H1 (cell line): ENCODE data around the gene MPP3. TPM values are rescaled to one million over a fixed set of nuclear protein-coding genes. Genes with fewer than 3 reads are reported as not detected.

ENCODE experiments used
- CTCF ChIA-PET: fragments of 300-600 bp; sonication (Branson Sonifier 250); formaldehyde crosslinking; loops from one replicate; lab custom pipeline; 2021; ENCODE audit not compliant: partially characterized antibody; lab: Charles Lee
- POLR2A ChIA-PET: fragments of 300-600 bp; sonication (Branson Sonifier 250); formaldehyde crosslinking; loops from one replicate; lab custom pipeline; 2021; ENCODE audit warnings: inconsistent platforms; ENCODE audit not compliant: partially characterized antibody; lab: Charles Lee
- DNase-seq, 2 experiments: peaks; one replicate each; pipeline versions ENCODE4 v3.0.0 to v3.0.0-alpha.2; 2010 to 2022; ENCODE audit warnings: low spot score in 2 of 2, low read depth in 1 of 2, mixed read lengths in 1 of 2
- FAIRE-seq: peaks from 2 replicates; lab custom pipeline; 2011; peaks lifted over from hg19 to GRCh38; lab: Jason Lieb, UNC
- H2AFZ ChIP-seq: 2 replicates; pipeline ENCODE4 v1.8.1; 2012; ENCODE audit warnings: low read length, inconsistent platforms
- H2AK5ac ChIP-seq: 2 replicates; pipeline ENCODE4 v1.6.1; 2013; ENCODE audit warnings: low read depth, low read length
- H2BK120ac ChIP-seq: replicated peaks from 2 replicates; pipeline ENCODE3; 2013; ENCODE audit warnings: low read depth, low read length, inconsistent platforms
- H2BK12ac ChIP-seq: 2 replicates; pipeline ENCODE4 v1.6.1; 2013; ENCODE audit warnings: low read depth, low read length
- H2BK15ac ChIP-seq: 2 replicates; pipeline ENCODE4 v1.6.1; 2013; ENCODE audit warnings: low read length
- H2BK20ac ChIP-seq: 2 replicates; pipeline ENCODE4 v1.6.1; 2013; ENCODE audit warnings: low read length
- H2BK5ac ChIP-seq: 2 replicates; pipeline ENCODE4 v1.6.1; 2013; ENCODE audit warnings: low read depth, low read length
- H3K14ac ChIP-seq: 2 replicates; pipeline ENCODE4 v1.6.1; 2013; ENCODE audit warnings: inconsistent platforms; ENCODE audit not compliant: insufficient read length
- H3K18ac ChIP-seq: 2 replicates; pipeline ENCODE4 v1.6.1; 2013; ENCODE audit warnings: low read length; ENCODE audit errors: extremely low read depth
- H3K23ac ChIP-seq: 2 replicates; pipeline ENCODE4 v1.6.1; 2013; ENCODE audit warnings: inconsistent platforms; ENCODE audit not compliant: insufficient read length
- H3K23me2 ChIP-seq: 2 replicates; pipeline ENCODE4 v1.6.1; 2013; ENCODE audit warnings: low read depth, low read length
- H3K27ac ChIP-seq: 2 replicates; pipeline ENCODE4 v1.6.1; 2011; ENCODE audit warnings: low read depth, low read length, inconsistent platforms
- H3K27me3 ChIP-seq, 4 experiments: replicated peaks in 1 of 4; 1 replicate in 1 of 4; 2 replicates in 3 of 4; pipeline versions ENCODE4 v1.6.1 to v1.8.1; 2011 to 2013; ENCODE audit warnings: low read length in 3 of 4, mild to moderate bottlenecking in 3 of 4, inconsistent platforms in 2 of 4, mixed read lengths in 2 of 4, moderate library complexity in 1 of 4; ENCODE audit not compliant: control insufficient read depth in 3 of 4, insufficient read depth in 3 of 4; ENCODE audit errors: extremely low read depth in 1 of 4
- H3K36me3 ChIP-seq, 4 experiments: 2 replicates each; pipeline versions ENCODE4 v1.6.1 to v1.8.1; 2011 to 2013; ENCODE audit warnings: mild to moderate bottlenecking in 4 of 4, low read length in 3 of 4, moderate library complexity in 2 of 4, control low read depth in 1 of 4, inconsistent platforms in 1 of 4; ENCODE audit not compliant: insufficient read depth in 4 of 4, control insufficient read depth in 2 of 4
- H3K4ac ChIP-seq: replicated peaks from 2 replicates; pipeline ENCODE3; 2013; ENCODE audit warnings: low read length, low read depth, mixed read lengths, inconsistent platforms; ENCODE audit not compliant: insufficient read length
- H3K4me1 ChIP-seq, 4 experiments: replicated peaks in 1 of 4; 1 replicate in 1 of 4; 2 replicates in 3 of 4; pipeline versions ENCODE4 v1.6.1 to v1.8.1; 2011 to 2013; ENCODE audit warnings: low read length in 3 of 4, inconsistent platforms in 2 of 4, mixed read lengths in 1 of 4; ENCODE audit not compliant: insufficient read depth in 4 of 4, control insufficient read depth in 3 of 4
- H3K4me2 ChIP-seq, 2 experiments: 2 replicates each; pipeline versions ENCODE4 v1.6.1 to v1.8.1; 2011 to 2013; ENCODE audit warnings: low read depth in 2 of 2, low read length in 2 of 2, control low read depth in 1 of 2, inconsistent platforms in 1 of 2, mild to moderate bottlenecking in 1 of 2; ENCODE audit not compliant: insufficient read depth in 1 of 2
- H3K4me3 ChIP-seq, 4 experiments: fragments of 200-600, 300-600 bp in 1 of 4; sonication (generic), shearing (Covaris generic), sonication (Bioruptor Twin) in 1 of 4; 2 replicates each; pipeline versions ENCODE4 v1.5.1 to v1.8.1; 2011 to 2016; ENCODE audit warnings: low read length in 4 of 4, low read depth in 3 of 4, control low read depth in 2 of 4, inconsistent platforms in 2 of 4, mild to moderate bottlenecking in 2 of 4, mixed read lengths in 1 of 4, moderate library complexity in 1 of 4; ENCODE audit not compliant: insufficient read depth in 2 of 4; ENCODE audit errors: extremely low read depth in 1 of 4
- H3K56ac ChIP-seq: replicated peaks from 2 replicates; pipeline ENCODE3; 2013; ENCODE audit warnings: low read depth, mild to moderate bottlenecking, mixed read lengths, low read length, inconsistent platforms; ENCODE audit not compliant: insufficient read length
- H3K79me1 ChIP-seq: 2 replicates; pipeline ENCODE4 v1.6.1; 2013; ENCODE audit warnings: low read depth, low read length, control low read depth
- H3K79me2 ChIP-seq, 2 experiments: 2 replicates each; pipeline versions ENCODE4 v1.6.1 to v1.8.1; 2012 to 2013; ENCODE audit warnings: low read length in 2 of 2, mild to moderate bottlenecking in 2 of 2, inconsistent platforms in 1 of 2; ENCODE audit not compliant: insufficient read depth in 2 of 2, control insufficient read depth in 1 of 2
- H3K9ac ChIP-seq, 4 experiments: replicated peaks in 1 of 4; 1 replicate in 1 of 4; 2 replicates in 3 of 4; pipeline versions ENCODE4 v1.6.1 to v1.8.1; 2011 to 2013; ENCODE audit warnings: low read depth in 3 of 4, low read length in 3 of 4, control low read depth in 2 of 4, mild to moderate bottlenecking in 2 of 4, moderate library complexity in 2 of 4, inconsistent platforms in 1 of 4; ENCODE audit errors: extremely low read depth in 1 of 4
- H3K9me3 ChIP-seq, 2 experiments: 2 replicates each; pipeline versions ENCODE4 v1.6.1 to v1.8.1; 2012 to 2013; ENCODE audit warnings: mild to moderate bottlenecking in 2 of 2, moderate library complexity in 2 of 2, control low read depth in 1 of 2, inconsistent platforms in 1 of 2, low read depth in 1 of 2, low read length in 1 of 2, mixed read lengths in 1 of 2; ENCODE audit not compliant: insufficient read depth in 2 of 2
- H4K20me1 ChIP-seq, 2 experiments: replicated peaks in 1 of 2; 2 replicates each; pipeline versions ENCODE3 to v1.8.1; 2011 to 2013; ENCODE audit warnings: inconsistent platforms in 2 of 2, low read length in 2 of 2, mild to moderate bottlenecking in 1 of 2; ENCODE audit not compliant: insufficient read depth in 2 of 2, control insufficient read depth in 1 of 2
- H4K5ac ChIP-seq: 2 replicates; pipeline ENCODE4 v1.6.1; 2013; ENCODE audit warnings: low read length, low read depth, mixed read lengths, inconsistent platforms; ENCODE audit not compliant: insufficient read length
- H4K8ac ChIP-seq: 2 replicates; pipeline ENCODE4 v1.8.0; 2013; ENCODE audit warnings: mild to moderate bottlenecking, moderate library complexity, low read length, inconsistent platforms; ENCODE audit not compliant: insufficient read depth; ENCODE audit errors: extremely low read depth
- H4K91ac ChIP-seq: replicated peaks from 2 replicates; pipeline ENCODE3; 2013; ENCODE audit warnings: low read length, mixed read lengths, inconsistent platforms; ENCODE audit not compliant: insufficient read length
- WGBS, 2 experiments: shearing (Covaris generic) in 1 of 2; methylation state at CpG; one replicate each; pipeline versions ENCODE4 v1.1.6 to v1.1.7; 2013 to 2015; ENCODE audit warnings: low lambda C conversion rate in 2 of 2, mixed read lengths in 2 of 2, inconsistent platforms in 1 of 2, low coverage in 1 of 2, missing lambda C conversion rate in 1 of 2; ENCODE audit not compliant: insufficient replicate concordance in 2 of 2, insufficient coverage in 1 of 2, insufficient read length in 1 of 2; ENCODE audit errors: extremely low coverage in 1 of 2, missing lambda C conversion rate in 1 of 2; 5-methylcytosine and 5-hydroxymethylcytosine counted together
- polyA plus RNA-seq, 7 experiments: library from polyadenylated mRNA; depleted of rRNA in 3 of 7; stranded (reverse) in 5 of 7; unstranded in 2 of 7; fragments of >200 nt in 5 of 7; fragments of 200-250 nt in 2 of 7; gene quantifications; 1 replicate in 5 of 7; 2 replicates in 1 of 7; 4 replicates in 1 of 7; pipeline versions ENCODE4 v1.2.1 to v1.2.3, GENCODE V29; 2011 to 2013; ENCODE audit warnings: missing spikeins in 2 of 7, mixed read lengths in 2 of 7
- total RNA-seq: library from RNA; stranded (reverse); fragmentation: NEBNext Ultra II Directional; extraction: Animal tissue kit (Norgen Biotek cat#: 25700); gene quantifications from 2 replicates; pipeline ENCODE4 v1.2.1, GENCODE V29; 2021

Gene MPP3
- total and polyA plus RNA-seq, 2 of the 8 experiments (the other 6 are each of a cell fraction or from before 2014, with no cell fraction given) = 3.1 to 6.1 TPM

DNA sequence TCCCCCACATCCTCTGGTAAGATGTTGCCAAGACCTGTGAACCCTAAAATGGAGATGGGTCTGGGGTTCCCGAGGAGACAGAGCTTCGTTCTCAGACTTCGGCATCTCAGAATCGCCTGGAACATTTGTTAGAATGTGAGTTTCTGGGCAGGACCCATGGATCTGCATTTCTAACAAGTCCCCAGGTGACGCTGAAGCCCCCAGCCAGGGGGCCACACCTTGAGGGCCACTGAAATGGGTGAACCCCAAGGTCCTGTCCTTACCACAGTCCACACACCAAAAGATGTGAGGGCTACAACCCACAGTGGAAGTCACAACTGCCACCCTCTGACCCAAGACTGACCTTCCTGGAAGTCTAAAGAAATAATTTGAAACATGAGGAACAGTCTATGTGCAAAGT is 14.0 kb downstream of the MPP3 start:
- Histone ChIP-seq H3K18ac (no peak overlapping the region), H3K56ac (no peak overlapping the region), H3K14ac (no peak overlapping the region), H2BK20ac (no peak overlapping the region), H2AK5ac (no peak overlapping the region), H2BK5ac (no peak overlapping the region), H4K20me1 (no peaks in the 10 kb centered on the region), H2BK120ac (no peak overlapping the region), H4K5ac (no peak overlapping the region), H3K9ac (no peak overlapping the region), H4K91ac (no peak overlapping the region), H3K36me3 (no peaks in the 10 kb centered on the region), H3K79me1 (no peaks in the 10 kb centered on the region), H3K27me3 (no peaks in the 10 kb centered on the region), H3K4ac (no peak overlapping the region), H4K8ac (no peak overlapping the region), H2BK15ac (no peak overlapping the region), H3K23ac (no peak overlapping the region), H3K4me1 (no peaks in the 10 kb centered on the region; a peak in 1 of 7 replicates), H3K9me3 (no peaks in the 10 kb centered on the region), H3K23me2 (no peaks in the 10 kb centered on the region), H3K27ac (no peak overlapping the region), H2BK12ac (no peak overlapping the region), H2AFZ (no peak overlapping the region), H3K4me3 (no peak overlapping the region), H3K4me2 (no peak overlapping the region), H3K79me2 (no peaks in the 10 kb centered on the region)
- FAIRE-seq (no peak), DNase-seq (no peak)
- CTCF ChIA-PET = interaction anchor here (0.6 to 3.7 kb wide), 10 partner anchors 12 to 1215 kb away, joined by 3 to 22 read pairs (median 4); partner anchors contain the start of gene CD300LG
- POLR2A ChIA-PET = interaction anchor here (0.7 to 1.1 kb wide), 4 partner anchors 8 to 414 kb away, joined by 3 to 4 read pairs (median 3); no protein-coding TSS in a partner anchor
- 88% methylated on average over 5 of the region's 5 CpGs; no CpG with 5 or more reads in 1 of the 2 experiments for WGBS, 2 experiments
